Inflammatory macrophage treated with lipopolysaccharide for 4 hours (primary cell): ENCODE results near the gene SLC16A13.
"Not testable (repeated sequence)": the region's sequence is repeated elsewhere in the genome, so short reads cannot be mapped to it uniquely, and the experiment has no call there.

Source experiments
- DNase-seq: peaks from one replicate; pipeline ENCODE4 v3.0.0-alpha.2; 2020

The SLC16A13 gene

GRCh38 chr17:7034955-7035590, 742 bp upstream of the SLC16A13 start:
- DNase-seq = no peak

- no peak for DNase-seq
These were observed 2.4 kb downstream of the SLC16A13 start for GRCh38 chr17:7038025-7038862.

- DNase-seq = no peak
These were observed 4.0 kb downstream of the SLC16A13 start for GRCh38 chr17:7039832-7040231.

GRCh38 chr17:7041607-7042500, 6.0 kb downstream of the SLC16A13 start:
- no peak for DNase-seq

GRCh38 chr17:7042501-7043181, 6.8 kb downstream of the SLC16A13 start:
- no peak for DNase-seq

GRCh38 chr17:7043182-7043496, 7.3 kb downstream of the SLC16A13 start:
- no peak for DNase-seq

- no peak for DNase-seq
These were observed 7.8 kb downstream of the SLC16A13 start, which contains the start of gene SLC16A11 for GRCh38 chr17:7043497-7044198. Gene SLC16A11 (minus strand): TSS chr17:7044092. CDS start chr17:7043513, 579 bp downstream.

GRCh38 chr17:7045492-7046126, 9.8 kb downstream of the SLC16A13 start:
- peak; percentile 74 for DNase-seq

GRCh38 chr17:7046127-7046724, 10.4 kb downstream of the SLC16A13 start:
- DNase-seq = no peak

GRCh38 chr17:7046725-7047397, 11.0 kb downstream of the SLC16A13 start:
- peak; percentile 15 for DNase-seq

- no peak for DNase-seq
These were observed 11.8 kb downstream of the SLC16A13 start for GRCh38 chr17:7047566-7047965.

- DNase-seq = no peak
These were observed 13.2 kb downstream of the SLC16A13 start for GRCh38 chr17:7048968-7049367.

GRCh38 chr17:7050583-7050982, 14.8 kb downstream of the SLC16A13 start:
- DNase-seq = not testable (repeated sequence)

- DNase-seq = no peak
These were observed 20.6 kb downstream of the SLC16A13 start for GRCh38 chr17:7056386-7056785.

GRCh38 chr17:7058831-7059447, 23.1 kb downstream of the SLC16A13 start:
- DNase-seq = peak; percentile 23

GRCh38 chr17:7060165-7060891, 24.5 kb downstream of the SLC16A13 start:
- DNase-seq = peak; percentile 25

- DNase-seq = no peak
These were observed 27.8 kb downstream of the SLC16A13 start for GRCh38 chr17:7063518-7064094.

GRCh38 chr17:7064261-7064660, 28.4 kb downstream of the SLC16A13 start:
- no peak for DNase-seq

- no peak for DNase-seq
These were observed 31.4 kb downstream of the SLC16A13 start for GRCh38 chr17:7067198-7067597.
